HG03196 (cell line): ENCODE results near the gene RCC2.

Experiments
- ATAC-seq: cut with Tn5 transposase; IDR thresholded peaks from one replicate; pipeline ENCODE4 v1.9.1; 2021; ENCODE audit not compliant: unreplicated experiment

The RCC2 gene

GRCh38 chr1:17381161-17381560 is 58.3 kb downstream of the RCC2 start:
- no peak for ATAC-seq

- no peak for ATAC-seq
These were observed 62.0 kb downstream of the RCC2 start for GRCh38 chr1:17377325-17377953.

GRCh38 chr1:17375651-17376050 is 63.8 kb downstream of the RCC2 start:
- no peak for ATAC-seq

GRCh38 chr1:17372955-17373354 is 66.5 kb downstream of the RCC2 start:
- no peak for ATAC-seq

- ATAC-seq = no peak
These were observed 67.6 kb downstream of the RCC2 start, which contains the start of gene PADI6 for GRCh38 chr1:17371896-17372295. Gene PADI6, plus strand, starts transcription at chr1:17372196. Its CDS starts 50 bp downstream, at chr1:17372246.

GRCh38 chr1:17370618-17371017 is 68.9 kb downstream of the RCC2 start:
- no peak for ATAC-seq

GRCh38 chr1:17369466-17369865 is 70.0 kb downstream of the RCC2 start:
- ATAC-seq = no peak

GRCh38 chr1:17365293-17365692 is 74.2 kb downstream of the RCC2 start:
- ATAC-seq = no peak

- ATAC-seq = no peak
These were observed 75.7 kb downstream of the RCC2 start for GRCh38 chr1:17363771-17364170.

- ATAC-seq = no peak
These were observed 76.1 kb downstream of the RCC2 start for GRCh38 chr1:17363351-17363750.

- ATAC-seq = no peak
These were observed 77.8 kb downstream of the RCC2 start for GRCh38 chr1:17361687-17362086.

- ATAC-seq = no peak
These were observed 79.1 kb downstream of the RCC2 start for GRCh38 chr1:17360272-17360956.

GRCh38 chr1:17359808-17360207 is 79.7 kb downstream of the RCC2 start:
- ATAC-seq = no peak

- no peak for ATAC-seq
These were observed 80.4 kb downstream of the RCC2 start for GRCh38 chr1:17359031-17359430.

- ATAC-seq = no peak
These were observed 80.9 kb downstream of the RCC2 start for GRCh38 chr1:17358557-17358956.
